GM21526 (cell line): Measurements from ENCODE around the gene AHI1.

Experiments used
- ATAC-seq: cut with Tn5 transposase; IDR thresholded peaks from one replicate; pipeline ENCODE4 v1.9.1; 2021; ENCODE audit warnings: moderate library complexity; ENCODE audit not compliant: unreplicated experiment, low FRiP score

The AHI1 gene

DNA sequence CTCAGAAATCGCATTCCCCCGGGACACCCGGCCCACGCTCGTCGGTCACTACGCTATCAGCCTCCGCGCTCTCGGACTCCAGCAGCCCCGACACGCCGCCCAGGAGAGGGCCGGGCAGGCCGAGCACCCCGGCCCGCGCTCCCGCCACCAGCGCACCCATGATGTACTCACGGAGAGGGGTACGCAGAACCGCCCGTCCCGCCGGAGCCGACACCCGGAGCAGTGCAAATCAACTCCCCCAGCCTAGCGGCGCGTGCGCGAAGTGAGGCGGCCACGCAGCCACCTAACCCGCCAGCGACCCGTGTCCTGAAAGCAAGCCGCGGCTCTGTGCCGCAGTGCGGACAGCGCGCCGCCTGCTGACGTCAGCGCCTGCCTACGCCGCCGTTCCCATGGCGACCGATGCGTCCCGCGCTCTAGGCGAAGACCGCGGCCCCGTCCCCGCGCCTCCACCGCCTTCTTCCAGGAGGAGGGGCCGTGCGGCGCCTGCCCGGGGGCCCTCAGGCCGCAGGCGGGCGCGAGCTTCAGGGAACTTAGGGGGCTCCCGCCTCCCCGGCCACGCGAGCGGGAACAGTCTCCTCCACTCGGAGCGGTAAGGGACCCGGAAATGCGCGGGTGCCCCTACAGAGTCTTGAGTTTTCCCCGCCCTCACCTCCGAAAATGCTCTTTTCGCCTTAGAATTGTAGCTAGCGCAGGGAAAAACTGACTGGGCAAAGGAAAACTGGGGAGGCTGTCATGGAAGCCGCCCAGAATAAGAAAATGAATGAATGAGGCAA, at the start of gene AHI1:
Gene AHI1, minus strand, starts transcription at position 329 of the 773 bp plus-strand sequence. CDS start 5,503 bp downstream, outside the sequence.
- peak; percentile 94 for ATAC-seq

DNA sequence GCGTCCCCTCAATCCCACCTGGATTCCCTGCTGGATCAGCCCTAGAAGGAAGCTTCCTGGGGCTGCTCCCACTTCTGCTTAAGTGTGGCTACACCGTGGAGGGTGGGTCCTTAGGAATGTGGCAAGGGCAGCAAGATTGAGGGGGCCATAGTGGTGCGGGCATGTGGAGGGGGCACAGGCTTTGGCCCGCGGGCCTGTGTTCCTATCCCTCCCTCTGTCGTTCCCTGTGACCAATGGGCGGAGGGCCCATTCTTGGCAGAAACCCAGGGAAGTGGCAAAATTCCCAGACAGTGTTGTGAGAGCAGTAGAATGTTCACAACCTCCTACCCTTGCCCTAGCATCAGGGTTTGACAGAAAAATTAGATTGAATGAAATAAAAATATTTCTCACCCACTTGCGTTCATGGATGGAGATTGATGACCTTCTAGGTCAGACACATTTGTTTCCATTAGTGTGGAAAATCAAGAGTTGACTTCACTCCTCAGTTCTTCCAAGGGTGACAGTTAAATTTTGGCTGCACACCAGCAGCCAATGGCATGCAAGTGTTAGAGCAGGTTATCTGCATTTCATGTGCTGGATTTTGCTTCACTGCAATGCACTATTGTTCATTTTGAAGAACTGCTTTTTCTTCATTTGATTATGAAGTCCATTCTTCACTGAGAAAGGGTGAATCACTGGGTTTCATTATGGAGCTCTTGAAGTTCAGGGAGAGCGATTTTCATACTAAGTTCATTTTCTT, 49.3 kb upstream of the AHI1 start:
- no peak for ATAC-seq

DNA sequence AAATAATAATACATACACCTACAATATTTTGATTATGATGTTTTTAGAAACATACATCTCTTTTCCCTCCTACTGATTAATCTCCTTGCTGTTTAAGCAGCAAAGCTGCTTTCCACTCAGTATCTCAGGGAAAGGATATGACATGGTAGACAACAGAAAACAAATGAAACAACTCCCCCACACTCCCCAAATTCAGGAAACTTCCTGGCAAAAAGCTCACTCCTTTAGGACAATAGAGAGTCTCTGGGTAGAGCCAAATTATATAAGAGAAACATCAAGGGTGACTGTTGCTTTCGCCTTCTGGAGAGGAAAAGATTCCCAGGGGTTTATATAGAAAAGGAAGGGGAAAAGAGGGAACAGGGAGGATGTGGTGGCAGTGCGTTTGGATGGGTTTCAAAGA, 48.7 kb upstream of the AHI1 start:
- no peak for ATAC-seq

DNA sequence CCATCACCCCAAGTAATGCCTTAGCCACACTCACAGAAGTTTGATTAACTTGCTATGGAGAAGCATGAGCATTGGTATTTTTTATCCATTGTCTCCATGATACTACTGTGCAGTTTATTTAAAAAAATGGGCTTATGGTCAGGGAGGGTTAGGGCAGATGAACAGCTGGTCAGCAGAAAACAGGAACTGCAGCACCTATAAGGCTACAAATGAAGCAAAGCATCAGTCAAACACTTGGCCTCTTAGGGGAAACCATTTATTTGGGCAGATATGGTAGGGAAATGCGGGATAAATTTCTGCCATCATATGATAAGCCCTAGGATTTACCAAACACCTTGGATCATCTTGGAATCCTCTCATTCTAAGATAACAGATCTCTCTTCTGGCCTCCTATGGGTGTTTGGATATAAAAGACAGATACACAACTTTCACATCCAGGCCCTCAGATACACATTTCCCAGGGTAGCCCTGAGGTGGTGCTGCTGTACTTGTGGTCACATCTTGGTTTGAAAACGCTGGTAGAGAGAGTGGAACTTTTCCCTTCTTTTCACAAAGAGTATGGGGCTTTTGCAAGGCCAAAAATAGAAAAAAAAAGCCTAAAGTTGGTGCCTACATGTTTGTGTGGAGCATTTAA, 42.8 kb upstream of the AHI1 start:
- no peak for ATAC-seq

DNA sequence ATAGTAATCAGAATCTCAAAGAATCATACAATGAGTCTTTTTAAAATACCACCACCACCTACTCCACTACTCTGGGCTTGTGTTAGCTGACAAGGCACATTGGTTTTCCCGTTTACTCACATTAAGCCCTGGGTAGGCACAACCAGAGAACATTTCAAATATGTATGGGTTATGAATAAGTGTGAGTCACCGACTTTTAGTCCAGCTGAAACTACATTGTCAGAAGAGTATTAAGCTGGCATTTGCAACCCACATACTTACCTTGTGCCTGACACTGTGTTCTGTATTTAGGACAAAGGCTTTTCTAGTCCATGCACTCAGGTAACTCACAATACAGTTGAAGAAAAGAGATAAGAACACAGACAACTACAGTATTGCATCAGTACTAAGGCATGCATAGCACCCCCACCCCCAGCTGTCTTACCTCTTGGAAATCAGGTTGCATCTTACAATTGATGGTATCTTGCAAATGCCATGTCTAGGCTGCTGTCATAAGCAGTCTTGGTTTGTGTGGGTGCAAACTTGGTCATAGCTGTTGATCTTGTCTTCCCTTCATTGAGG, 40.3 kb upstream of the AHI1 start:
- ATAC-seq, result no peak

DNA sequence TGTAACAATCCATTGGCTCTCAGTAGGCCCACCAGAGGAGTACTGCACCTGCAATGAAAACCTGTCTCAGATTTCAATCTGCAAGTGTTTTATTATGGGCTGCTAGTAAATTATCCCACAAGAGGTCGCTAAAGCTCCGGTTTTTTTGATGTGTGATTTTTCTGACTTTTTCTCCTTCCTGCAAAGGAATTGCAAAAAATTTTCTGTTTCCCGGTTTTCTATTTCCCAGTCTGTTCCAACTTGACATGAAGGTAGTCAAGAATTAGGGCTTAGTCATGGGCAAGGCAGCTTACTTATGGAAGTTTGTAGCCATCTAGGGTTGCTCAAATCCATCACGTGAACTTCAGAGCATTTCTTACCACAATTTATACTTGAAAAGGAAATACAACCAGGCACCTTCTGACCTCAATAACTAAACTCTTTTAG, 38.5 kb upstream of the AHI1 start:
- no peak for ATAC-seq

DNA sequence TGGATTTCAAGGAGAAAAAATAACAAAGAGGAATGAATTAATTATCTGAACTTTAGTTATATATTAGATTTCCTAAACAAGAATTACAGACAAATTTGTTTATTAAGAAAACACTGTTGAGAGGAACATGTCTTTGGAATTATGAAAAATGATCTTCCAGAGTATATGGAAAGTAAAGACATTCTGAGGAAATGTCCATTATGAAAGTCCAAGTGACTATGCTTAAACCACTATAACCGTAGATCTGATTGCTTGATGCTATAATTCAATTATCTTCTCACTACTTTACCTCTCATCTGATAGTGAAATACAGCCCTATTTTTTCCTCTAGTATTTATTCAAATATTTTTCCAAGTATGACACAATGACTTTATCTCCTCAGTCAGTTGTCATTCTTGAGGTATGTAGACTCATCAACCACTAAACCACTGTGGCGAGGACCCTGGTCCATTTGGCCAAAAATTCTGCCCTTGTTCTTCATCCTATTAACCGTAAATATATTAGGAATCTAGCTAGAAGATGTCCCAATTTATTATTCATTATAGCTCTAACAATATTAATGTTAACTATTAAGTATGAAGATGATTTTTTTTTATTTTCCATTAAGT, 37.3 kb upstream of the AHI1 start:
- ATAC-seq, result no peak

DNA sequence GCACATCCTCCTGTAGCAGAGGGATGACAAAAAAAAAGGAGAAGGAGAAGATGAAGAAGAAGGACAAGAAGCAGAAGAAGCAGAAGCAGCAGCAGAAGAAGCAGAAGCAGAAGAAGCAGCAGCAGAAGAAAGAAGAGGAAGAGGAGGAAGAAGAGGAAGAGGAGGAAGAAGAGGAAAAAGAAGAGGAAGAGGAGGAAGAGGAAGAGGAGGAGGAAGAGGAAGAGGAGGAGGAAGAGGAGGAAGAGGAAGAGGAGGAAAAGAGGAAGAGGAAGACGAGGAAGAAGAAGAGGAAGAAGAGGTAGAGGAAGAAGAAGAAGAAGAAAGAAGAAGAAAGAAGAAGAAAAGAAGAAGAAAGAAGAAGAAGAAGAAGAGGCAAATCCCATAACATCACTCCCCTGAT, 35.0 kb upstream of the AHI1 start:
- ATAC-seq, result no peak

DNA sequence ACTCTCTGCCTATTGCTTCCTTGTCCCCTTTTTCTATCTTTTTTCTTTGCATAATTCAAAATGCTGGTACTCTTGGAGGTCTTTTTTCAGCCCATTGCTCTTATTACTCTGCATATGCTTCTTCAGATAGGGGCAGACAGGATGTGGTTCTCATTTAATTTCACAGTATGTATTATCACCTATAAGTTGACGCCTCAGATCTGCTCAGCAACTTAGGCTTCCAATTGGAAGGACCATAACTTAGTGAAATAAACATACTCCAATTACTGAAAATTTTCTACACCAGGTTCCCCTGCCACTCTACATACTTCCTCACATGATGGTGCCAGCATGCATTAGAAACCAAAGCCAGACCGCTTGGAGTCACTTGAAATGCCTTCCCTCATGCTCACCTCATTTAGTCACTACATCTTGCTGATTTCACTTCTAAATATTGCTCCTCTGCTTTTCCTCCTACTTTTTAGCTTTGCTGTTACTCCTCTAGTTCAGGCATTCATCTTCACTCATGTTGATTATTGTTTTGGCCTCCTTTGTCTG, 34.5 kb upstream of the AHI1 start:
- no peak for ATAC-seq

DNA sequence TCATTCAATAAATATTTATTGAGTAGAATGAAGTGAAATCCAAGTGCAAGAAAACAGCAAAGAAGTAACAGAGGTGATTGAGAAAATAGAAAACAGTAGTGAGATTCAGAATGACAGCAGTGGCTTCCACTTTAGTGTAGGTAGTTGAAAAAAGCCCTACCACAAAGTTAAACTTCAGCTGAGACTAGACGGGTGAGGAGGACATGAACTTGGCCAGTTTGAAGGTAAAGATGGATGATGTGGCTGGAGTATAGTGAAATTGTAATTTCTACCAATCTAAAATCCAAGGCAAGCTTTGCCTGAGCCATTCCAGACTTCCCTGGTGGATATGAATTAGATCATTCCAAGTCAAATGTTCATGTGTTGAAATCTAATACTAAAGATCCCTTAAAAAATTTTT, 32.6 kb upstream of the AHI1 start:
- no peak for ATAC-seq

DNA sequence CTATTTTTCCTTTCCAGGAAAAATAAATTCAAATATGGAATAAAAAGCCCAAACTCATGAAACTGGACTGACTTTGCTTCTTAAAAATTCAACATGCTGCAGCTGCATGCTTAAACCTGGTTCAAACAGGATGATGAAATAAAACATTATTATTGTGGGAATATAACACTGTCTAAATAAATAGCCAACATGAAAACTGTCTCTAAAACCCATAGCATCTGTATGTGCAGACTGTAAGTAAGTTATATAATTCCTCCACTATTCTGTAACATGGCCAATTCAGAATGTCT, 30.4 kb upstream of the AHI1 start:
- no peak for ATAC-seq

DNA sequence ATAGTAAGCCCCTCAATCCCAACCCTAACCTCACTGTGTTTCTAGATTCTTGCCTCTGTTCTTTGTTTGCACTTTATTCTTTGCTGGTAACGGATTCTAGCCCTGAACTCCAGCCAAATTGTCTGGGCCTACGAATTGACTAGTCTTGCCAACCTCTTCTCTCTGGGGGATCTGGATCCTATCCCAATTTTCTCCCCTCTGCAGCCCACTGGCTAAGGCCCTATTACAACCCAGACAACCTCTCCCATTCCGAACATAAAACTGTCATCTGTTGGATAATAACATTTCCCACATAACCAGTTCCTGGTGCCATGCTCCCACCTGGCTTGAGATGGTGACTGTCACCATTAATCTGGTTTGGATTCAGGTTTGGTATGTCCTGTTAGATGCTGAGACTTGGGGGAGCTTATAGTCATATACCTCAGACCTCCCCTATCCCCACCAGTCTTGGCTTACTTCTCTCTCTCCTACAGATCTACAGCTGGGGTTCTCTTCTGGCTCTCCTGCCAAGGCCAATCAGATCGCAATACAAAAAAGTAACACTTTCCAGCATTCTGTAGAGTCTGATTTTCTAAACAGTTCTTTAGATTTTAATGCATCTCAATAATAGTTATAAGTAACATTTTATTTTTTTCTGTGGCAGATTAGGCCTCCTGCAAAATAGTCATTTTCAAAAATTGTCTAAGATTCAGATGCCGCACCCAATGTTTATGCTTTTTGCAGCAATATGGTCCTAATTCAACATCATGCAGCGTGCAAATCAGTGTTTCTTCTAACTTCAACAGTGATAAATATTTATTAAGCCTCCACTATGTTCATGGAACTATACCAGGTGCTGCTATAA, 29.8 kb upstream of the AHI1 start:
- no peak for ATAC-seq

DNA sequence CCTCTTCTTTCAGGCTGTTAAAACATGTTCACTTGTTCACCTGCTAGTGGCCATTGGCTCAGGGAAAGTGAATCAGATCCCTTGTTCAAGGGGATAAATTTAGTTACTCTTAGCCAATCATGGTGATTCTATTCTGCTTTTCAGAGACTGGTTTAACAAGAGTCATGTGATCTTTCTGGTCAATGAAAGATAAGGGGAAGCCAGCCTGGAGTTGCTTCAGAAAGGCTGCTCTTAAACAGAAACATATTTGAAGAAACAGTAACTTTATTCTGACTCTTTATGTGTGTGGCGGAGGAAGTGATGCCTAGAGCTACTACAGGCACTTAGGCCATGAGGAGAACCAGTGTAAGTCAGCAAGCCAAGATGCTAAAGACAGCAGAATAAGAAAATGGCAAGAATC, 28.1 kb upstream of the AHI1 start:
- ATAC-seq, result no peak

DNA sequence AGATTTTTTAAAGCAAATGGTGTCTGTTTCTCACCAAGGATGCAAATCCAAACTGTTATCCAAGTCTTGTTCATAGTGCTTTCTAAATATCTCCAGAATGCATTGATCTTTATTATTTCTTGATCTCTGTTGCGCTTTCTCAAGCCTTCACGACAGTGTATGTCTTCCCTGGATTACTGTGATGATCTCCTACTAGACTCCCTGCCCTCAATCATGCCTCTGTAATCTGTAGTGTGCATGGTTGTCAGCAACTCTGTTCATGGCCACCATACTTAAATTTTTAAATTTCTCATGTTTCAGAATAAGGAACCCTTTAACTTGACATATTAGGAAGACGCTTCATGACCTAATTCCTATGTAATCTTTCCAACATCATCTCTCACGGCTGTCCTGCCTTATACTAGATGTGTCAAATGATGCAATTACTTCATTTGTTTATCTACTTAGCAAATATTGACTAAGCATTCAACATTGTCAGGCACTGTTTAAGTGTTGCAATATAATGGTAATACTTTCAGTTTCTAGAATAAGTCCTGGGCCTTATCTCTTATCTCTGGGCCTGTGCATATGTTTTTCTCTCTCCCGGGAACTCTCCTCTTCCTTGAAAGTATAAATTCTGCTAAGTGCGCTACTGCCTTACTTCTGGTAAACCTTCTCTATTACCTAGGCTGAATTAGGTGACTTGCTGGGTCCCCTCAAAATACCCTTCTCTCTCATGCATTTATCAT, 25.6 kb upstream of the AHI1 start:
- no peak for ATAC-seq

DNA sequence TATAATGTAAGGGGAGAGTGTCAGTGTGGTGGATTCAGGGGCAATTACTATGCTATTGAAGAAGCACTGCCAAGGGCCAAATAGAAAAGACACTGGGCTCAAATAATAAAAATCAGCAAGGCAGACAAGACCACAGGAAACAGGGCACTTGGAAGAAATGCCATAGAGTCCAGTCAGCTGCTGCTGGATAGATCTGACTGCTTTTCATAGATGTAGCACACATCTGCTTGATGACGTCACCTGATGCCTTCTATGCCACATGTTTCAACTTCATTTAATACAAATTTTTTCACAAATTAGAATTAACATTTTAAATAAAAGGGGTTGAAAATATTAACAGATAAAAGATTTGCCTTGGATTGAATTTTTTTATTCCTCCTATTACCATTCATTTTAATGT, 23.9 kb upstream of the AHI1 start:
- no peak for ATAC-seq

DNA sequence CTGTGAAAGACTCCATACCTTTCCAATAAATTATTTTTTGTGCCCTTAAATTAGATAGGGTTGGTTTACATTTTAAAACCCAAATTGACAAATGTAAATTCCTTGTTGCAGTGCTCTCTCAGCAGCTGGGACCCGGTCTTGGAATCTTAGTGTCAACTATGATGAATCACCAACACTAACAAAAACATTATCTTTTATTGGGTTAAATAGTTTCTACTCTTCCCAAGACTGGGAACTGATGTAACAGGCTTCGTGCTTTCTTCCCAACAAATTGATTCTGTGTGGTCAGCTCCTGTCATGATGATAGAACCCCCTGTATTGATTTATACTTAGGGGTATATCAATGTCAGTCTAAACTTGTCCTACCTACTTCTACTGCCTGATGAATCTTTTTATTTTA, 23.2 kb upstream of the AHI1 start:
- no peak for ATAC-seq

DNA sequence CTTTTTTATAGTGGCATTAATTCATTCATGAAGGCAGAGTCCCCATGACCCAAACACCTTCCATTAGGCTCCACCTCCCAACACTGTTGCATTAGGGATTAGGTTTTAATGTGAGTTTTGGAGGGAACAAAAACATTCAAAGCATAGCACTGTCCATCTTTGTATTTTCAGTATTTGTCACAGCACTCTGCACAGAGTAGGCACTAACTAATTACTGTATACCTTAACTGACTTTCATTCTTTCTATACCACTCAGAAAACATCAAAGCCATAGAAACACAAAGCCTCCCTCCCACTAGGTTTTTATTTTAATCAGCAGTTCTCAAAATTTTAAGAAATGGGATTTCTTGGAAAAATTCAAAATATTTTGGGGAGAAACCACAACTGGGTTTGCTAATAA, 21.8 kb upstream of the AHI1 start:
- ATAC-seq, result no peak

DNA sequence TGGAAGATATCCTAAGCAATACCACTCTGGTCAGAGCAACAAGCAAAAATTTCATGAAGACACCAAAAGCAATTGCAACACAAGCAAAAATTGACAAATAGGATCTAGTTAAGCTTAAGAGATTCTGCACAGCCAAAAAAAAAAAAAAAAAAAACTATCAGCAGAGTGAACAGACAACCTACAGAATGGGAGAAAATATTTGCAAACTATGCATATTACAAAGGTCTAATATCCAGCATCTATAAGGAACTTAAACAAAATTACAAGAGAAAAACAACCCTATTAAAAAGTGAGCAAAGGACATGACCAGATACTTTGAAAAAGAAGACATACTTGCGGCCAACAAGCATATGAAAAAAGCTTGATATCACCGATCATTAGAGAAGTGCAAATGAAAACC, 20.0 kb upstream of the AHI1 start:
- no peak for ATAC-seq

DNA sequence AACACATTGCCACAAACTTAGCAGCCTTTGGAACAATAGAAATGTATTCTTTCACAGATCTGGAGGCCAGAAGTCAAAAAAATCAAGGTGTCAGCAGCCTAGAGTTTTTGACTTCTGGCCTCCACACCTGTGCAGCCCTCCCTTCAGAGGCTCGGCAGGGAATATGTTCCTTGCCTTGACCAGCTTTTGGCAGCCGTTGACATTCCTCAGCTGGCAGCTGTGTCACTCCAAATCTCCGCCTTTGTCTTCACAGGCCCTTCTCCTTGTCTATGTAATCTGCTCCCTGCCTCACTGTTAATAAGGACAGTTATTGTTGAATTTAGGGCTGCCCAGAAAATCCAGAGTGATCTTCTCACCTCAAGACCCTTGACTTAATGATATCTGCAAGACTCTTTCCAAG, 17.2 kb upstream of the AHI1 start:
- ATAC-seq, result no peak
